Fibroblast of lung (primary cell): ENCODE measurements around the gene CADM2.

Source experiments
- CTCF ChIP-seq, 2 donors: IDR thresholded peaks in 1 of 2; conservative IDR thresholded peaks in 1 of 2; 1 replicate in 1 of 2; 2 replicates in 1 of 2; pipeline ENCODE4 v1.5.1; 2011 to 2012; ENCODE audit warnings: low read length in 2 of 2, control low read depth in 1 of 2, inconsistent platforms in 1 of 2, low read depth in 1 of 2, mild to moderate bottlenecking in 1 of 2
- EZH2 ChIP-seq: IDR thresholded peaks from 2 replicates; pipeline ENCODE4 v1.5.1; 2012; ENCODE audit warnings: low read length, control low read depth, mild to moderate bottlenecking; ENCODE audit errors: missing control alignments

- TF ChIP-seq CTCF (conservative IDR thresholded peaks at IDR 0.05 in 1 of 2, IDR thresholded peaks at IDR 0.05 in 1 of 2; ENCODE audit: low read depth in 1 of 2, low read length in 2 of 2): no peak
- no peak for TF ChIP-seq EZH2
Measured at GRCh38 chr3:85068911-85069310, 110.1 kb downstream of the CADM2 start.
